IMR-90 (cell line): ENCODE results near the gene RCOR3.

ENCODE experiments used
- CEBPB ChIP-seq: IDR thresholded peaks from 2 replicates; pipeline ENCODE4 v1.6.1; 2012; ENCODE audit warnings: low read depth, low read length, improper control_type of control experiment
- CTCF ChIP-seq: conservative IDR thresholded peaks from 2 replicates; pipeline ENCODE4 v1.5.1; 2012; ENCODE audit warnings: mild to moderate bottlenecking, low read depth, low read length, improper control_type of control experiment
- ELK1 ChIP-seq: fragments of 150-350 bp; IDR thresholded peaks from 2 replicates; pipeline ENCODE4 v1.6.1; 2016; ENCODE audit warnings: low read depth, mild to moderate bottlenecking, low read length, moderate library complexity, borderline replicate concordance
- MAFK ChIP-seq: IDR thresholded peaks from 2 replicates; pipeline ENCODE4 v1.6.1; 2012; ENCODE audit warnings: low read depth, low read length, improper control_type of control experiment
- MAZ ChIP-seq: IDR thresholded peaks from 2 replicates; pipeline ENCODE4 v1.6.1; 2012; ENCODE audit warnings: low read depth, mild to moderate bottlenecking, low read length, improper control_type of control experiment, moderate library complexity, borderline replicate concordance
- POLR2A ChIP-seq: IDR thresholded peaks from 2 replicates; pipeline ENCODE4 v1.6.1; 2012; ENCODE audit warnings: mild to moderate bottlenecking, low read depth, low read length
- RAD21 ChIP-seq: IDR thresholded peaks from 2 replicates; pipeline ENCODE4 v1.6.1; 2012; ENCODE audit warnings: low read length, improper control_type of control experiment
- RCOR1 ChIP-seq: IDR thresholded peaks from 2 replicates; pipeline ENCODE4 v1.6.1; 2012; ENCODE audit warnings: mild to moderate bottlenecking, low read length, improper control_type of control experiment; ENCODE audit not compliant: insufficient replicate concordance
- SMC3 ChIP-seq: fragments of 150-350 bp; IDR thresholded peaks from 2 replicates; pipeline ENCODE4 v1.6.1; 2016; ENCODE audit warnings: low read depth, mild to moderate bottlenecking, antibody characterized with exemption, low read length, moderate library complexity

- TF ChIP-seq POLR2A (no peak), MAFK (no peak), MAZ (no peak), CTCF (no peak), RCOR1 (no peak), SMC3 (no peak), CEBPB (peak; percentile 66), ELK1 (no peak), RAD21 (no peak)
Measured at GRCh38 chr1:211236633-211237320, 22.4 kb upstream of the RCOR3 start.
